Measurements from ENCODE around the gene SLC37A4. TPM values are rescaled to one million over a fixed set of nuclear protein-coding genes. Genes with fewer than 3 reads are reported as not detected.

Gene SLC37A4
- total and polyA plus RNA-seq, 2 of the 13 experiments (the other 11 are each of a cell fraction or from before 2014, with no cell fraction given) = 43.0 to 56.1 TPM

GRCh38 chr11:119030029-119030328 lies 698 bp downstream of the SLC37A4 start:
- Histone ChIP-seq H3K36me3 (replicated peaks in 1 of 2; ENCODE audit: control insufficient read depth in 1 of 2, insufficient read depth in 2 of 2, low read length in 2 of 2) (peaks cover 0 to 3% of the 10 kb centered on the region in 2 experiments; a peak in 1 of 5 replicates), H3K27me3 (ENCODE audit: control insufficient read depth in 1 of 2, insufficient read depth in 2 of 2, low read length in 2 of 2) (no peaks in the 10 kb centered on the region; a peak in 1 of 5 replicates), H3K4me2 (ENCODE audit: low read depth, low read length) (peak overlapping the region; percentile 99), H2AFZ (ENCODE audit: low read length) (no peak overlapping the region), H4K20me1 (ENCODE audit: insufficient read depth, low read length) (peaks cover under 1% of the 10 kb centered on the region; the same call in 1 of the 2 replicates), H3K4me3 (replicated peaks in 1 of 3; ENCODE audit: insufficient read depth in 1 of 3, low read depth in 2 of 3, low read length in 3 of 3) (peak overlapping the region; percentile 74 to 82 (median 79)), H3K79me2 (ENCODE audit: insufficient read depth, low read length) (peaks cover 47% of the 10 kb centered on the region), H3K27ac (ENCODE audit: extremely low read length, insufficient read depth, low read length) (peak overlapping the region; percentile 77), H3K4me1 (ENCODE audit: insufficient read depth, low read length) (peaks cover 68% of the 10 kb centered on the region), H3K9me3 (ENCODE audit: low read length) (no peaks in the 10 kb centered on the region), H3K9ac (ENCODE audit: insufficient read depth, low read depth, low read length) (peak overlapping the region; percentile 77)
- ChIA-PET CTCF (ENCODE audit: low intra/inter-chr PET ratio, low total read pairs) (no interaction called here), POLR2A (interaction anchor here (0.6 to 4.8 kb wide), 5 partner anchors 11 to 72 kb away, joined by 3 to 45 read pairs (median 4); partner anchors contain the start of genes CENATAC, HMBS, RPS25 and TRAPPC4)
- intact Hi-C loops (cut with micrococcal nuclease; ENCODE audit: unreplicated experiment) (loop anchor here (2.0 kb wide), 2 partner anchors 31 to 65 kb away; partner anchors contain the start of gene CENATAC), in situ Hi-C loops (cut with HindIII; ENCODE audit: extremely low pct_ligation_motif_present, low pct_unique_long_range_greater_than_20kb) (no loop called here)
- TF ChIP-seq ZNF235 (CRISPR knock-in tag; IDR thresholded peaks at IDR 0.05; ENCODE audit: borderline replicate concordance) (0 out of 2 replicates have a peak, but pooled peaks have one; percentile 5), KAT7 (CRISPR knock-in tag; IDR thresholded peaks at IDR 0.05; ENCODE audit: borderline replicate concordance) (no peak), ZMAT3 (CRISPR knock-in tag; conservative IDR thresholded peaks at IDR 0.05) (no peak), NFE2 (CRISPR knock-in tag; IDR thresholded peaks at IDR 0.05) (no peak), ZC3H4 (CRISPR knock-in tag; IDR thresholded peaks at IDR 0.05; ENCODE audit: borderline replicate concordance) (peak; percentile 22; the same call in 1 of the 2 replicates), ZNF792 (CRISPR knock-in tag; IDR thresholded peaks at IDR 0.05) (no peak), ZNF556 (CRISPR knock-in tag; IDR thresholded peaks at IDR 0.05; ENCODE audit: borderline replicate concordance) (no peak), KDM5A (IDR thresholded peaks at IDR 0.05; ENCODE audit: borderline replicate concordance, low read length) (peak; percentile 23; the same call in 1 of the 2 replicates), ATM (IDR thresholded peaks at IDR 0.05; ENCODE audit: borderline replicate concordance) (no peak), FOXP4 (CRISPR knock-in tag; IDR thresholded peaks at IDR 0.05) (0 out of 2 replicates have a peak, but pooled peaks have one; percentile 0), MED1 (CRISPR knock-in tag; IDR thresholded peaks at IDR 0.05) (0 out of 2 replicates have a peak, but pooled peaks have one; percentile 21), IRX3 (CRISPR knock-in tag; IDR thresholded peaks at IDR 0.05; ENCODE audit: borderline replicate concordance, low read depth) (no peak), JUNB (CRISPR knock-in tag; IDR thresholded peaks at IDR 0.05; ENCODE audit: borderline replicate concordance) (no peak), ZNF616 (CRISPR knock-in tag; IDR thresholded peaks at IDR 0.05; ENCODE audit: low read depth) (0 out of 2 replicates have a peak, but pooled peaks have one; percentile 17), ZNF800 (CRISPR knock-in tag; IDR thresholded peaks at IDR 0.05) (0 out of 2 replicates have a peak, but pooled peaks have one; percentile 29), HDAC6 (IDR thresholded peaks at IDR 0.05; ENCODE audit: low read depth, low read length) (no peak), SOX5 (CRISPR knock-in tag; IDR thresholded peaks at IDR 0.05; ENCODE audit: borderline replicate concordance) (no peak)
- FAIRE-seq (no peak), ATAC-seq (peak; percentile 0; the same call in 2 of the 3 replicates), DNase-seq (ENCODE audit: low spot score) (no peak)
- BruUV-seq (replicated peaks) = no TSS peak
- 0% methylated on average over 10 of the region's 13 CpGs for WGBS (ENCODE audit: low lambda C conversion rate)

Measured in HepG2 (cell line).